GM23248 (cell line): ENCODE measurements around the gene RNF10. TPM values are rescaled to one million over a fixed set of nuclear protein-coding genes. Genes with fewer than 3 reads are reported as not detected.

ENCODE experiments used
- DNase-seq: peaks from one replicate; pipeline ENCODE4 v3.0.0-alpha.2; 2015
- H2AFZ ChIP-seq: fragments of 200-600 bp; sonication (generic); 2 replicates; pipeline ENCODE4 v1.6.1; 2016; ENCODE audit warnings: antibody characterized with exemption
- H3F3A ChIP-seq: fragments of 200-600 bp; sonication (generic); 2 replicates; pipeline ENCODE4 v1.6.1; 2016; ENCODE audit warnings: mild to moderate bottlenecking, antibody characterized with exemption, mixed run types; ENCODE audit not compliant: insufficient read depth
- H3K27ac ChIP-seq: fragments of 200-600 bp; sonication (generic); 2 replicates; pipeline ENCODE4 v1.5.1; 2016; ENCODE audit warnings: mild to moderate bottlenecking
- H3K27me3 ChIP-seq: fragments of 200-600 bp; sonication (generic); replicated peaks from 2 replicates; pipeline ENCODE4 v1.6.1; 2016; ENCODE audit warnings: mild to moderate bottlenecking; ENCODE audit not compliant: insufficient read depth
- H3K36me3 ChIP-seq: fragments of 200-600 bp; sonication (generic); 2 replicates; pipeline ENCODE4 v1.6.1; 2016; ENCODE audit warnings: low read depth, mild to moderate bottlenecking
- H3K4me1 ChIP-seq: fragments of 200-600 bp; sonication (generic); 2 replicates; pipeline ENCODE4 v1.6.1; 2016; ENCODE audit warnings: mild to moderate bottlenecking; ENCODE audit not compliant: insufficient read depth
- H3K4me2 ChIP-seq: fragments of 200-600 bp; sonication (generic); one replicate; pipeline ENCODE4 v1.6.1; 2016; ENCODE audit warnings: mild to moderate bottlenecking; ENCODE audit not compliant: unreplicated experiment
- H3K4me3 ChIP-seq: fragments of 200-600 bp; sonication (generic); 2 replicates; pipeline ENCODE4 v1.5.1; 2016; ENCODE audit warnings: mild to moderate bottlenecking
- H3K79me2 ChIP-seq: fragments of 200-600 bp; sonication (generic); 2 replicates; pipeline ENCODE4 v1.6.1; 2016; ENCODE audit warnings: mild to moderate bottlenecking; ENCODE audit not compliant: insufficient read depth
- H3K9ac ChIP-seq: fragments of 200-600 bp; sonication (generic); 2 replicates; pipeline ENCODE4 v1.6.1; 2016; ENCODE audit warnings: mild to moderate bottlenecking
- H3K9me2 ChIP-seq: fragments of 200-600 bp; sonication (generic); 2 replicates; pipeline ENCODE4 v1.6.1; 2016; ENCODE audit warnings: mixed run types, mild to moderate bottlenecking, moderate library complexity; ENCODE audit not compliant: insufficient read depth
- H3K9me3 ChIP-seq: fragments of 200-600 bp; sonication (generic); one replicate; pipeline ENCODE4 v1.6.1; 2017; ENCODE audit warnings: low read depth
- H4K20me1 ChIP-seq: fragments of 200-600 bp; sonication (generic); 2 replicates; pipeline ENCODE4 v1.6.0; 2016; ENCODE audit not compliant: insufficient read depth
- EZH2 ChIP-seq: fragments of 200-600 bp; sonication (generic); IDR thresholded peaks from 2 replicates; pipeline ENCODE4 v1.6.1; 2018; ENCODE audit warnings: antibody characterized with exemption, mild to moderate bottlenecking; ENCODE audit not compliant: insufficient read depth, poor library complexity, severe bottlenecking
- EZH2phosphoT487 ChIP-seq: fragments of 200-600 bp; sonication (generic); IDR thresholded peaks from 2 replicates; pipeline ENCODE4 v1.6.1; 2018; ENCODE audit warnings: antibody characterized with exemption, moderate library complexity, mild to moderate bottlenecking, low read depth; ENCODE audit not compliant: insufficient read depth
- WGBS, 2 experiments: methylation state at CpG; one replicate each; pipeline ENCODE4 v1.1.6; 2015 to 2017; ENCODE audit warnings: low lambda C conversion rate in 2 of 2, low coverage in 1 of 2; ENCODE audit errors: missing lambda C conversion rate in 2 of 2; 5-methylcytosine and 5-hydroxymethylcytosine counted together
- in situ Hi-C: fragments of 300-500 bp; cut with MboI; formaldehyde crosslinking; loops from 2 replicates; pipeline ENCODE4 v1.15.0; 2020
- polyA plus RNA-seq: library from polyadenylated mRNA; unstranded; fragments of >200 nt; fragmentation: Nextera tagmentation; extraction: Ambion mirVana; gene quantifications from 2 replicates; pipeline ENCODE4 v1.2.1, GENCODE V29; 2016
- total RNA-seq: library from RNA; depleted of rRNA; stranded (reverse); fragments of >200 nt; shearing (Covaris generic); gene quantifications from 2 replicates; pipeline ENCODE4 v1.2.3, GENCODE V29; 2014

The RNF10 gene
- total and polyA plus RNA-seq, 2 experiments from 2014 or later, result 69.3 to 130 TPM

- TF ChIP-seq EZH2 (no peak), EZH2phosphoT487 (no peak)
- 11% methylated on average over 3 of the region's 3 CpGs for WGBS, 2 experiments
- peak; percentile 46 for DNase-seq
These were observed 6.3 kb downstream of the RNF10 start for GRCh38 chr12:120540445-120540844.

DNA sequence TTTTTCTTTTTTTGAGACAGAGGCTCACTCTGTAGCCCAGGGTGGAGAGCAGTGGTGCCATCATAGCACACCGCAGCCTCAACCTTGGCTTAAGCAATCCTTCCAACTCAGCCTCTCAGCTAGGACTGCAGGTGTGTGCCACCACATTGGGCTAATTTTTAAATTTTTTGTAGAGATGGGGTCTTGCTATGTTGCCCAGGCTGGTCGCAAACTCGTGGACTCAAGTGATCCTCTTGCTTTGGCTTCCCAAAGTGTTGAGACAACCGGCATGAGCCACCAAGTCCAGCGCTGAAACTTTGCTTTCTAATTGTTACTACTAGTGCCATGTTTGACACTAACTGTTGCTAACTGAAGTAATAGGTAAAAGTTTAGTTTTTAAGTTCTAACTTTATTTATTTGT lies 8.0 kb downstream of the RNF10 start:
- H3K4me3 ChIP-seq, result no peak overlapping the region
- 89 to 95% methylated on average over 5 of the region's 5 CpGs for WGBS, 2 experiments
- no peak overlapping the region for H2AFZ ChIP-seq
- in situ Hi-C loops, result no loop called here
- H3K9me2 ChIP-seq, result no peaks in the 10 kb centered on the region
- H3K9me3 ChIP-seq, result no peaks in the 10 kb centered on the region
- TF ChIP-seq EZH2phosphoT487 (no peak), EZH2 (no peak)
- H3K4me2 ChIP-seq, result no peak overlapping the region
- no peak overlapping the region for H3K27ac ChIP-seq
- H3F3A ChIP-seq, result peaks cover 38% of the 10 kb centered on the region
- peaks cover 55% of the 10 kb centered on the region for H4K20me1 ChIP-seq
- peaks cover 100% of the 10 kb centered on the region for H3K79me2 ChIP-seq
- no peaks in the 10 kb centered on the region for H3K27me3 ChIP-seq
- DNase-seq, result no peak
- H3K36me3 ChIP-seq, result peaks cover 10% of the 10 kb centered on the region
- no peak overlapping the region for H3K9ac ChIP-seq
- peaks cover 32% of the 10 kb centered on the region for H3K4me1 ChIP-seq

More at GRCh38 chr12:120540445-120540844, 6.3 kb downstream of the RNF10 start:
- H3K9ac ChIP-seq, result no peak overlapping the region
- peaks cover 48% of the 10 kb centered on the region for H3K4me1 ChIP-seq
- in situ Hi-C loops, result no loop called here
- H2AFZ ChIP-seq, result no peak overlapping the region
- no peaks in the 10 kb centered on the region for H3K27me3 ChIP-seq
- peaks cover 53% of the 10 kb centered on the region for H4K20me1 ChIP-seq
- H3K4me2 ChIP-seq, result no peak overlapping the region
- no peak overlapping the region for H3K4me3 ChIP-seq
- H3K27ac ChIP-seq, result 0 out of 2 replicates have a peak overlapping the region, but pooled peaks have one; percentile 19
- H3K9me2 ChIP-seq, result no peaks in the 10 kb centered on the region
- H3K79me2 ChIP-seq, result peaks cover 100% of the 10 kb centered on the region
- H3K9me3 ChIP-seq, result no peaks in the 10 kb centered on the region
- H3K36me3 ChIP-seq, result no peaks in the 10 kb centered on the region
- H3F3A ChIP-seq, result peaks cover 44% of the 10 kb centered on the region

DNA sequence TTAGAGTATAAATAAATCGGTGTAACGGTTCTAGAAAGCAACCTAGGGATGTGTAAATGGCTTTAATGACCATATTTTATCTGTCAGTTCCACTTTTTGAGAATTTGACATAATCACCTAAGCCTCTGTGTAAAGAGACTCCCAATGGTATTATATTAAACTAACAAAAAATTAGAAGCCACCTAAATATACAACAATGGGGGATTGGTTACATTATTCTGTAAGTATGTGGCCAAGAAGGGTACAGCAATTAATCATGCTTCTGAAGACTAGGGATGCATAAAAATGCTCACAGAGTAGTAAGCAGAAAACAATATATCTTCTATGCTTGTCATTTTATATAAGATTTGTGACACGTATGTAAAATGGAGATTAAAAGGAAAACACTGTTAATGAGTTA lies 10.5 kb downstream of the RNF10 start:
- in situ Hi-C loops, result no loop called here

GRCh38 chr12:120546050-120546386 lies 11.9 kb downstream of the RNF10 start:
- 87 to 90% methylated on average over 3 of the region's 3 CpGs for WGBS, 2 experiments
- no peak overlapping the region for H3K4me3 ChIP-seq
- no peak overlapping the region for H3K27ac ChIP-seq
- in situ Hi-C loops, result no loop called here
- no peaks in the 10 kb centered on the region for H3K9me3 ChIP-seq
- H3K4me1 ChIP-seq, result no peaks in the 10 kb centered on the region
- H2AFZ ChIP-seq, result no peak overlapping the region
- H3K4me2 ChIP-seq, result no peak overlapping the region
- TF ChIP-seq EZH2 (no peak), EZH2phosphoT487 (no peak)
- H3K9me2 ChIP-seq, result no peaks in the 10 kb centered on the region
- H4K20me1 ChIP-seq, result peaks cover 30% of the 10 kb centered on the region; the same call in 1 of the 2 replicates
- H3K36me3 ChIP-seq, result peaks cover 26% of the 10 kb centered on the region
- no peak overlapping the region for H3K9ac ChIP-seq
- 0 out of 2 replicates have a peak, but pooled peaks cover 4% of the 10 kb centered on the region for H3F3A ChIP-seq
- H3K27me3 ChIP-seq, result no peaks in the 10 kb centered on the region
- H3K79me2 ChIP-seq, result peaks cover 100% of the 10 kb centered on the region
- no peak for DNase-seq

More for the DNA sequence above, 10.5 kb downstream of the RNF10 start:
- Histone ChIP-seq H3K9ac (no peak overlapping the region), H3K4me1 (peaks cover 7% of the 10 kb centered on the region; the same call in 1 of the 2 replicates), H3K27me3 (no peaks in the 10 kb centered on the region), H3K9me2 (no peaks in the 10 kb centered on the region), H3K4me2 (no peak overlapping the region), H4K20me1 (peaks cover 30% of the 10 kb centered on the region; the same call in 1 of the 2 replicates), H3K36me3 (peaks cover 26% of the 10 kb centered on the region), H3K27ac (no peak overlapping the region), H3K4me3 (no peak overlapping the region), H3F3A (peaks cover 12% of the 10 kb centered on the region), H3K79me2 (peaks cover 100% of the 10 kb centered on the region), H3K9me3 (no peaks in the 10 kb centered on the region), H2AFZ (no peak overlapping the region)
- no peak for DNase-seq
- 85 to 86% methylated on average over 3 of the region's 3 CpGs for whole genome bisulfite sequencing, 2 experiments
- TF ChIP-seq EZH2phosphoT487 (no peak), EZH2 (no peak)

DNA sequence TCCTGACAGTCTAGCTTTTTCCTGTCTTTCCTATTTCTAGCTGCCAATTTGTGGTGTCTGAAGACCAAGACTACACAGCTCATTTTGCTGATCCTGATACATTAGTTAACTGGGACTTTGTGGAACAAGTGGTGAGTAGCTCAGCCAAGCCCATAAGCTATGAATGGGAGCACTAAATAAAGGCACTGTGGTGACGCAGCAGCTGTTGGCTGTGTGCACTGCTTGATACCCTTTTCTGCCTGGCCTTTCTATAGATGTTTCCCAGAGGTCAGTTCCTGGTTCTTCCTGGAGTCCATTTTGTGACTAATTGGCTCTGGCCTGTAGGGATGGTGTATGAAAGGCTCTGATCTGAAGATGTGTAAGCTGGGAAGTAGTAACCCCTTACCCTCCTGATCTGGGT lies 20.5 kb downstream of the RNF10 start:
- no peaks in the 10 kb centered on the region for H4K20me1 ChIP-seq
- no peak overlapping the region for H3K9ac ChIP-seq
- H3K9me3 ChIP-seq, result no peaks in the 10 kb centered on the region
- TF ChIP-seq EZH2 (no peak), EZH2phosphoT487 (no peak)
- no peak overlapping the region for H3K4me3 ChIP-seq
- 91 to 100% methylated on average over 1 of the region's 1 CpG for WGBS, 2 experiments
- no peaks in the 10 kb centered on the region for H3F3A ChIP-seq
- no peaks in the 10 kb centered on the region for H3K4me1 ChIP-seq
- H3K36me3 ChIP-seq, result peaks cover 16% of the 10 kb centered on the region
- no peaks in the 10 kb centered on the region for H3K9me2 ChIP-seq
- no peaks in the 10 kb centered on the region for H3K27me3 ChIP-seq
- DNase-seq, result no peak
- in situ Hi-C loops, result no loop called here
- no peak overlapping the region for H2AFZ ChIP-seq
- H3K27ac ChIP-seq, result no peak overlapping the region
- no peak overlapping the region for H3K4me2 ChIP-seq
- peaks cover 60% of the 10 kb centered on the region for H3K79me2 ChIP-seq
